G401.6 (cell line): ENCODE data around the gene ITPK1.
"Not testable (repeated sequence)": the region's sequence is repeated elsewhere in the genome, so short reads cannot be mapped to it uniquely, and the experiment has no call there.

ENCODE experiments used
- FAIRE-seq: peaks from 2 replicates; lab custom pipeline; 2012; peaks lifted over from hg19 to GRCh38; lab: Jason Lieb, UNC

The ITPK1 gene

GRCh38 chr14:93083917-93084316 lies 31.8 kb downstream of the ITPK1 start:
- no peak for FAIRE-seq

GRCh38 chr14:93082576-93083001 lies 33.1 kb downstream of the ITPK1 start:
- no peak for FAIRE-seq

GRCh38 chr14:93081876-93082570 lies 33.7 kb downstream of the ITPK1 start:
- no peak for FAIRE-seq

- no peak for FAIRE-seq
Measured at GRCh38 chr14:93079865-93080403, 35.8 kb downstream of the ITPK1 start.

- no peak for FAIRE-seq
Measured at GRCh38 chr14:93079321-93079720, 36.4 kb downstream of the ITPK1 start.

- FAIRE-seq: no peak
Measured at GRCh38 chr14:93078870-93079269, 36.9 kb downstream of the ITPK1 start.

- FAIRE-seq: no peak
Measured at GRCh38 chr14:93076755-93077154, 39.0 kb downstream of the ITPK1 start.

- no peak for FAIRE-seq
Measured at GRCh38 chr14:93075891-93076290, 39.8 kb downstream of the ITPK1 start.

- FAIRE-seq: no peak
Measured at GRCh38 chr14:93073910-93074769, 41.6 kb downstream of the ITPK1 start.

- no peak for FAIRE-seq
Measured at GRCh38 chr14:93073358-93073707, 42.4 kb downstream of the ITPK1 start.

- FAIRE-seq: no peak
Measured at GRCh38 chr14:93072659-93073357, 42.9 kb downstream of the ITPK1 start.

- no peak for FAIRE-seq
Measured at GRCh38 chr14:93068711-93069110, 47.0 kb downstream of the ITPK1 start.

GRCh38 chr14:93067088-93067487 lies 48.6 kb downstream of the ITPK1 start:
- no peak for FAIRE-seq

GRCh38 chr14:93065272-93065730 lies 50.4 kb downstream of the ITPK1 start:
- no peak for FAIRE-seq

GRCh38 chr14:93064411-93065271 lies 51.1 kb downstream of the ITPK1 start:
- no peak for FAIRE-seq

- no peak for FAIRE-seq
Measured at GRCh38 chr14:93063393-93063792, 52.3 kb downstream of the ITPK1 start.

GRCh38 chr14:93062890-93063289 lies 52.8 kb downstream of the ITPK1 start:
- no peak for FAIRE-seq

GRCh38 chr14:93062013-93062412 lies 53.7 kb downstream of the ITPK1 start:
- FAIRE-seq: not testable (repeated sequence)

- FAIRE-seq: no peak
Measured at GRCh38 chr14:93061380-93062012, 54.2 kb downstream of the ITPK1 start.

GRCh38 chr14:93060841-93061240 lies 54.9 kb downstream of the ITPK1 start:
- FAIRE-seq: no peak

- FAIRE-seq: no peak
Measured at GRCh38 chr14:93059917-93060545, 55.7 kb downstream of the ITPK1 start.
